GM18499 (cell line): ENCODE results near the gene ROBO1.
"Not testable (repeated sequence)": the region's sequence is repeated elsewhere in the genome, so short reads cannot be mapped to it uniquely, and the experiment has no call there.

Experiments used
- ATAC-seq: cut with Tn5 transposase; IDR thresholded peaks from one replicate; pipeline ENCODE4 v1.9.1; 2021; ENCODE audit warnings: moderate number of reproducible peaks; ENCODE audit not compliant: insufficient read depth, unreplicated experiment

ROBO1 gene

GRCh38 chr3:79767905-79768267 is at the start of gene ROBO1:
Gene ROBO1, minus strand, starts transcription at chr3:79767998.
- ATAC-seq: no peak

GRCh38 chr3:79817224-79817623 is 49.4 kb upstream of the ROBO1 start:
- no peak for ATAC-seq

DNA sequence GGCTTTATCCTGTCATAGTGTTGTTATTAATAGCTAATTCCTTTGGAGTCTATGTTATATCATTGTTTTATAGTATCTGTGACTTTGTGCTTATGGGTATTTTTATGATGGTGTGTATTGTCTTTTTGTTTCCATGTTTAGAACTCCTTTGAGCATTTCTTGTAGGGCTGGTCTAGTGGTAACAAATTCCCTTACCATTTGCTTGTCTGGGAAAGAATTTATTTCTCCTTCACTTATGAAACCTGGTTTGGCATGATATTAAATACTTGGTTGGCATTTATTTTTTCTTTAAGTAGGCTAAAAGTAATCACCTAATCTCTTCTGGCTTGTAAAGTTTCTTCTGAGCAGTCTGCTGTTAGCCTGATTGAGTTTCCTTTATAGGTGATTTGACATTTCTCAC is 47.7 kb upstream of the ROBO1 start:
- no peak for ATAC-seq

GRCh38 chr3:79810581-79810980 is 42.8 kb upstream of the ROBO1 start:
- no peak for ATAC-seq

DNA sequence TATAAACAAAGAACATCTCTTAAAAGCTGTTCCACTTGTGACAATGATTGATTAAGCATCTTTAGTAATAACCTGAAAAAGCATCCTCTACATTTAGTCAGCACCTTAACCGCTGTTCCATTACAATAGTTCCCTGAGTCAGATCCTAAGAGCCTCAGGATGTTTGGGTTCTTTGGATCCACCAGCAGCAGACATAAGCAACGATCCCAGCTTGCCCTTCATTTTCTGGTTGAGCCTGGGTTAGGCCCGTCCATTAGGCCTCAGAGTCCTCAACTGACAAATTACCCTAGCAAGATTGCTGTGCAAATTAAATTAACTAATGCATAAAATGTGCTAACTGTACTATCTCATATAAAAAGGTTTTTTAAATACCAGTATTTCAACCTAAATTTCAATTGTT is 42.3 kb upstream of the ROBO1 start:
- no peak for ATAC-seq

DNA sequence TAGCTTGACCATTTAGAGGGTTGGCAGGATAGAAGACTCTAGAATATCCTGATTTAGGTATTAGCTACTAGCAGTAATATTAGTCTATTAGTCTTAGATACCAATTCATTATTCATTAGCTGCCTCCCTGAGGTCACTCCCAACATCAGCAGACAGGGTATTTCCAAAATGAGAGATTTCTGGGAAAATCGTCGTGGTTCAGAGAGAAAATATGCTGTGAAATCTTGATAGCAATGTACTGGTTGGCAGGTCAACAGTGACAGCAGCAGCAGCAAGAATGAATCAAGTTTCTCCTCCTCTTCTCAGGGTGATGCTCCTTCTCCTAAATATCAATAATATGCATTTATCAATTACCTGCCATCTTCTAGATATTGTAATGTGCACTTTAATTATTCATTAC is 41.3 kb upstream of the ROBO1 start:
- ATAC-seq: no peak

DNA sequence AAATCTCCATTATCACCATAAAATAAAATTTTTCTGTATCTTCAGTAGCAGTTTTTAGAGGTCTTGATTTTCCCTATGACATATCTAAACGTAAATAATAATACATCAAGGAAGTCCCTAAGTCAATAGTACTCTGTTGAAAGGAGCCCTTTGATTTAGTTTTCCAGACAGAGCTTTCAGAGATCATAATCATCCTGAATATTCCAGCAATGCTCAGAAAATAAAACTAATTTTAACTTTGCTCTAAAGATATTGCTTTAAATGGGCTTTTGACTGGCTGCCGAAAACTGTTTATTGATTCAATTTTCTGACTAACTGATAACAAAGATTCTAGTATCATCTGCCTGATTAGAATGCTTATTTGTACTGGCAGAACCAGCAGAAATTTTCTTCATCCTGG is 40.7 kb upstream of the ROBO1 start:
- no peak for ATAC-seq

- ATAC-seq: not testable (repeated sequence)
Measured at GRCh38 chr3:79790177-79790576, 22.4 kb upstream of the ROBO1 start.

DNA sequence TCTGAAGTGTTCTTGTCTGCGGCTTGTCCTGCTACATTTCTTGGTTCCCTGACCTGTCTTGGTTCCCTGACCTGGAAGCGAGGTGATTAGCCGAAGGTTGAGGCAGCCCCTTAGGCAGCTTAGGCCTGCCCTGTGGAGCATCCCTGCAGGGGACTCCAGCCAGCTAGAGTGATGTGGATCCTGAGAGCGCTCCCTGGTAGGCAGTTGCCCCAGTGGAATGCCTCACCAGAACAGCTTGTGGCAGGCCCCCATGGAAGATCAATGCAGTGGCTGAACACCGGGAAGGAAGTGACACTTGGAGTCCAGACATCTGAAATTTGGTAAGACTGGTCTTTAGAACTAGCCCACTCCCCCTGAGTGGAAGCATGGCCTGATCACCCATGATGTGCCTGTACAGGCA is 5.5 kb upstream of the ROBO1 start:
- ATAC-seq: no peak

DNA sequence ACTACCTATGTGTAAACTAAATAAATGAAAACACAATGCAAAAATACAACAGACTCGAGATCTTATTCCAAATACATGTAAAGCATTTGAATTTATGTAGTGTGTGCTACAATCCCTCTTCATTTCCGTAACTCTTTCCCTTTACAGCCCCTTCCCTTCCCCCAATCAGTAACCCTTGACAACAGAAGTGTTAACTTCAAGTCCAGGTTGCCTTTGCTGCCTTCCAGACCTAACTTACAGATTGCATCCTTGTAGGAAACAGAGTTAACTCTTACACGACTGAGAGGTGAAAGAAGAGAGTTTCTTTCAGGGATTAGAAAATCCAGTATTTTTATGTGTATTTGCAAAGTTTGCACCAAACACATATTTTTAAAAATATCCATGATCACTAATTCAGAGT is 1.4 kb upstream of the ROBO1 start:
- no peak for ATAC-seq

DNA sequence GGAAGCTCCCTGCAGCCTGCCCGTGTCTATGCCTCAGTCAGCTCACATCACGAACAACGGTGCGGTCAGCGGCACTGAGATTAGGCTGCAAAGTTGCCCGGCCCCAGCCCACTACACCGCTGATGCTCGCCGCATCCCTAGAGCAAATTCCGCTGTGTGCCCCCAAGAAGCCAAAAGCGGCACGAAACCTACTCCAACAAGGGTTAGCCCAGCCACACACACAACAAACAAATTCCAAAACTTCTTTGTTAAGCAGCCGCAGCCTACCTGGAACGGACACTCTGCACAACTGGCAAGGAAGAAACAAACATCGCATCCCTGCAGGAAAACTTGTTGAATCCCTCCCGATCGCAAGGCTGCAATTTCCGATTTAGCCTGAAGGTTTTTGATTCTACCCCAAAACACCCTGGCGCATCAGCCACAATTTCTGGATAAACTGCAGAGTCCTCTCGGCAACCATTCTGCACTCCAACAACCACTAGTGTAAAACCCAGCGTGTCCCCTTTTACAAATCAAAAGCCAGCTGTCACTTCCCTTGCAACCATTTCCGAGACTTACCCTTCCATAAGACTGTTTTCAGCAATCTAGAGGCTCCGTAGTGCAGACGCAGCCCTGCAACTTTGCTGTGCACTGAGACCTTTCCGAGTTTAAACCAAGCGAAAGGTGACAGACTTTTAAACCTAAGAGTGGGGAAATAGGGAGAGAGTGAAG is 449 bp downstream of the ROBO1 start:
- ATAC-seq: no peak

DNA sequence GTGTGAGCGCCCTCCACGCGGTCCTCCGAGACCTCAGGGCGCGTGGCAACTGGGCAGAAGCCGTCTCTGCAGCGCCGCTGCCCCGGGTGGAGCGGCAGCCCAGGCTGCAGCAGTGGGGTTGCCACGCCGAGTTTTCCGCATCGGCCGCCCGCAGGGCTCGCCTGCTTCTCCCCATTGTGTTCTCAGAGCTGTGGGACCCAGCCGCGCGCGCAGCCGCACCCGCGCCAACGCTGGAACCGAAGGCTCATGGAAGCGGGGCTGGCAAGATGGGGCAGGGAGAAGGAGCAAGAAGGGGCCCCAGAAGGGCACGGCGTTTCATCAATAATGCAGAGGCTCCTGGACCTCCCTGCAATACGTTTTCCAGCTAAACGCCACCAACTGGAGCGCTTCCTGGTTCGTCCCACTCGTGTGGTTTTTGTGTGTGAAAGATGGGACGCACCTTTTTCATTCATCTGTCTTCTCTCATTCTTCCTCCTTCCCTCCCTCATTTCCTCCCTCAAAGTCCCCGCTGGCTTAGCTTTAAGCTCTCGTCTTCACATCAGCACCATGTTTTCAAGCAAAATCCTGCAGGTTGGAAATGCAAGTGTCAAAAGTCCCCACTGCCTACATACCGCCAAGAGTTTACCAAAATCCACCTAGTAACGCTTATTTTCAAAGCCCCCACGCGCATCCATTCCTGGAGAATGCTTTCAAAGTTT is 1.2 kb downstream of the ROBO1 start:
- ATAC-seq: no peak

DNA sequence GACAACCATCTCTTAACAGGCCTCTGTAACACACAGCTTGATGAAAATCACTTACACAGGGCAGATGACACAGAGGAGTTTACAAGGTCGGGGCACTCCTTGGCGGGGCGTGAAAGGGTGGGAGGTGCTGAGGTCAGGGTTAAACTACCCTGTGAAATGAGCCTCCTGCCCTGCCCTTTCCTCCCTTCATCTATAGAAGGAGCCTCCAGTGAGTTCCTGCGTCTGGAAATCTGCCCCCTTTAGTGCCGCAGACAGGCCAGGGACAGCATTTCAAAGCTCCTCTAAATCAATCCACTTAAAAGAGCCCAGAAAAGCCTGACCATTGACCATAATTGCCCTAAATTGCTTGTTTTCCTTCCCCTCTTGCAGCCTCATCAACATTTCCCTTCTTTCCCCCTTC is 1.9 kb downstream of the ROBO1 start:
- no peak for ATAC-seq

DNA sequence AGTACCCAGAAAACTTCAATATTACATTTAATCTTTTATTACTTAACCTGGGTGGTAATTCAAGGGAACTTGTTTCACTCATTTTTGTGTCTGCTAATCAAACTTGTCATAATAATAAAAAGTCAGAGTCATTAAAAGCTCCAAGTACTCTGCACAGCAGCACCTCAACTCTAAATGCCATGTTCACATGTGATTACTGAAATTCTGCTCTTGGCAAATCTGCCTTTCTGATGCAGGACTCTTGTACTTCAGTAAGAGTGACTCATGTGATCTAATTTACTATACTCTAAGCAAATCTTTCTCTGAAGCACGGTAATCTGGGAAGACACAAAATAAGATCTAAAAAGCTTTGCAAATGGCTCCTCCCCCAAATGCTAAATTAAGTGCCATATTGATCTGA is 6.4 kb downstream of the ROBO1 start:
- ATAC-seq: no peak

- no peak for ATAC-seq
Measured at GRCh38 chr3:79751703-79752102, 16.1 kb downstream of the ROBO1 start.

GRCh38 chr3:79737530-79737929 is 30.3 kb downstream of the ROBO1 start:
- ATAC-seq: no peak

- no peak for ATAC-seq
Measured at GRCh38 chr3:79729096-79729495, 38.7 kb downstream of the ROBO1 start.

DNA sequence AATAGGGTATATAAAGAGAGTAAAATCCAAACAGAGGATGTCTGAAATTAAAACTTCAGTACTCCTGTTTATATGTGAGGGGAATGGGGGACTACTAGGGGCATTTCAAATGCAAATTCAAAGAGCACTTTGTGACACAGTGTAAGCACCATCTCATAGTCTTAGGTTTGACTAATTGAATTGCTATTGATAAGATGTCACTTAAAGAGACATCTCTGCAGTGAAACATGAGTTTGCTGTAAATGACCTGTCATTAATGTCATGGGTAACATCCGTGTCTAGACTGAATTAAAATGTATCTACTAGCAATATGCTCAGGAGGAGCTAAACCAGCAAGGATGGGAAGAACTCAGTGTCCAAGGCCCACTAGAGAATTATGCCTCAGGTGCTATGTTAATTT is 41.0 kb downstream of the ROBO1 start:
- ATAC-seq: no peak

DNA sequence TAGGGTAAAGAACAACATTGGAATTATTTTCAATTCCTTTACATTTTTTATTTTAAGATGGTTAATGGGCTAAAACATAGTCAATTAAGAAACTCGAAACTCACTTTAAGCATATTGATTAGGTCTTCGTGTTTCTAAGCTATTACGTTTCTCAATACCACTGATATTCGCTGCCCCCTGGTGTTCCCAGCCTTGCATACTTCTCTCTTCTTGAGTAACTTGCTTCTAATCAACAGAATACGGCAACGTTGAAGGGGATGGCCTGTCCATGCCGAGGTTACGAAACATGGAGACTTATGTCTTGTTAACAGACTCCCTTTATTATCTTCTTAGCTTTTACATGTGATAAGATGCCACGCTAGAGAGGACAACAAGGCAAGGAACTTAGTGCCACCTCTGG is 43.6 kb downstream of the ROBO1 start:
- ATAC-seq: no peak

GRCh38 chr3:79690072-79690471 is 77.7 kb downstream of the ROBO1 start:
- no peak for ATAC-seq

DNA sequence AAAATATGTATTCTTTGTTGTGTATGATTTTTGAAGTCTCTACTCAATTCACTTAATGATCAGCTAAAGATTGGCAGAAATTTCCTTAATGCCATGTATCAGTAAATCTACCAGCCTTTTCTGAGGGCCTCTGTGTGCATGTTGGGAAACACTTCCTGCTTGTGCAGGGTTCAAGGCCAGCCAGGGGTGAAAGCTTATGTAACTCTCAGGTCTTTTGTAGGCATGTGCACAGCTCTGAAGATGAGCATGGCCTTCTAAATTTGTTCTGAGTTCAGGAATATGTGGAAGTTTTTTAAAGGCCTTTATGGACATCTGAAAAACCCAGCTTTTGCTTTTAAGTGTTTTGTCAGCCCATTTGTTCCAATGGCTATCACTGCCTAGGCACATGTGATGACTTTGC is 82.7 kb downstream of the ROBO1 start:
- ATAC-seq: no peak

GRCh38 chr3:79684041-79684440 is 83.8 kb downstream of the ROBO1 start:
- ATAC-seq: no peak
